GM12878 (cell line): Measurements from ENCODE around the gene INO80. TPM values are rescaled to one million over a fixed set of nuclear protein-coding genes. Genes with fewer than 3 reads are reported as not detected.
"Not testable (repeated sequence)": the region's sequence is repeated elsewhere in the genome, so short reads cannot be mapped to it uniquely, and the experiment has no call there.

Source experiments
- ATAC-seq: fragments of 200-7000 bp; cut with Tn5 transposase; 3 replicates; pipeline ENCODE4 v1.9.1; 2020; ENCODE audit warnings: mild to moderate bottlenecking, moderate library complexity
- BruUV-seq: library from RNA; stranded (reverse); fragments of 400-500 nt; replicated peaks from 2 replicates; lab custom pipeline; 2021; lab: Mats Ljungman, UMichigan
- CTCF ChIA-PET: fragments of 300-600 bp; sonication (Branson Sonifier 250); formaldehyde crosslinking; extraction: SDS; loops from one replicate; lab custom pipeline; 2021; ENCODE audit warnings: inconsistent platforms; lab: Yijun Ruan, JAX
- POLR2A ChIA-PET: fragments of 350-600 bp; formaldehyde crosslinking; extraction: SDS; loops from one replicate; lab custom pipeline; 2021; ENCODE audit warnings: inconsistent platforms; lab: Charles Lee
- RAD21 ChIA-PET: fragments of 300-600 bp; sonication (Branson Sonifier 250); formaldehyde crosslinking; loops from one replicate; lab custom pipeline; 2023; ENCODE audit warnings: antibody characterized with exemption; ENCODE audit not compliant: unreplicated experiment; lab: Charles Lee
- SMC1A ChIA-PET: fragments of 300-600 bp; sonication (Branson Sonifier 250); formaldehyde crosslinking; loops from one replicate; lab custom pipeline; 2023; ENCODE audit not compliant: unreplicated experiment, uncharacterized antibody; lab: Charles Lee
- DNase-seq: peaks from one replicate; pipeline ENCODE4 v3.0.0-alpha.2; 2011; ENCODE audit warnings: low read depth, low spot score
- FAIRE-seq: peaks from 3 replicates; lab custom pipeline; 2011; peaks lifted over from hg19 to GRCh38; lab: Jason Lieb, UNC
- H2AFZ ChIP-seq: 2 replicates; pipeline ENCODE4 v1.6.0; 2011; ENCODE audit warnings: low read depth, low read length, control low read depth; ENCODE audit not compliant: control insufficient read depth
- H3K27ac ChIP-seq: 2 replicates; pipeline ENCODE4 v1.5.1; 2011; ENCODE audit warnings: control low read depth; ENCODE audit not compliant: control insufficient read depth, insufficient read depth
- H3K27me3 ChIP-seq, 2 experiments: replicated peaks in 1 of 2; 2 replicates each; pipeline versions ENCODE4 v1.6.0 to v1.6.1; 2011; ENCODE audit warnings: low read length in 1 of 2; ENCODE audit not compliant: control insufficient read depth in 2 of 2, insufficient read depth in 2 of 2
- H3K36me3 ChIP-seq, 2 experiments: 2 replicates each; pipeline ENCODE4 v1.5.1; 2011; ENCODE audit warnings: low read length in 1 of 2; ENCODE audit not compliant: control insufficient read depth in 2 of 2, insufficient read depth in 2 of 2
- H3K4me1 ChIP-seq: 2 replicates; pipeline ENCODE4 v1.6.1; 2011; ENCODE audit warnings: mild to moderate bottlenecking, low read length, moderate library complexity, mixed read lengths; ENCODE audit not compliant: control insufficient read depth, insufficient read depth
- H3K4me2 ChIP-seq: 2 replicates; pipeline ENCODE4 v1.6.0; 2011; ENCODE audit warnings: control low read depth; ENCODE audit not compliant: control insufficient read depth, insufficient read depth
- H3K4me3 ChIP-seq: fragments of 200-600 bp; sonication (generic); 2 replicates; pipeline ENCODE4 v1.5.1; 2016
- H3K79me2 ChIP-seq: 2 replicates; pipeline ENCODE4 v1.6.0; 2011; ENCODE audit warnings: low read length; ENCODE audit not compliant: control insufficient read depth, insufficient read depth
- H3K9ac ChIP-seq: 2 replicates; pipeline ENCODE4 v1.8.0; 2011; ENCODE audit warnings: low read length, control low read depth, mixed read lengths; ENCODE audit not compliant: control insufficient read depth, insufficient read depth
- H3K9me3 ChIP-seq: replicated peaks from 3 replicates; pipeline ENCODE4 v1.5.1; 2011; ENCODE audit warnings: mild to moderate bottlenecking, low read length; ENCODE audit not compliant: control insufficient read depth, insufficient read depth
- H4K20me1 ChIP-seq: 2 replicates; pipeline ENCODE4 v1.6.0; 2011; ENCODE audit not compliant: control insufficient read depth, insufficient read depth
- BHLHE40 ChIP-seq, 2 experiments: fragments of 450-650 bp in 1 of 2; IDR thresholded peaks; 2 replicates each; pipeline ENCODE4 v1.6.1; 2011 to 2017; ENCODE audit warnings: low read depth in 2 of 2, borderline replicate concordance in 1 of 2, improper control_type of control experiment in 1 of 2, low read length in 1 of 2, mild to moderate bottlenecking in 1 of 2
- CBX3 ChIP-seq: fragments of 200-600 bp; sonication (generic); IDR thresholded peaks from 2 replicates; pipeline ENCODE4 v1.6.1; 2016; ENCODE audit warnings: low read depth, borderline replicate concordance
- CBX5 ChIP-seq: sonication (generic); IDR thresholded peaks from 2 replicates; pipeline ENCODE4 v1.6.1; 2016; ENCODE audit warnings: low read depth, moderate library complexity, mild to moderate bottlenecking, inconsistent platforms
- CEBPB ChIP-seq, 2 experiments: fragments of 150-350 bp in 1 of 2; IDR thresholded peaks; 2 replicates each; pipeline ENCODE4 v1.6.1; 2012 to 2014; ENCODE audit warnings: low read depth in 2 of 2, low read length in 2 of 2, borderline replicate concordance in 1 of 2, inconsistent platforms in 1 of 2
- CHD2 ChIP-seq: IDR thresholded peaks from 2 replicates; pipeline ENCODE4 v1.6.1; 2011; ENCODE audit warnings: low read depth, low read length, improper control_type of control experiment, borderline replicate concordance
- GATAD2B ChIP-seq: fragments of 450-650 bp; conservative IDR thresholded peaks from 2 replicates; pipeline ENCODE4 v1.6.1; 2017; ENCODE audit warnings: low read depth, mild to moderate bottlenecking, moderate library complexity
- IRF4 ChIP-seq: IDR thresholded peaks from 2 replicates; pipeline ENCODE4 v1.6.1; 2011; ENCODE audit warnings: low read depth, low read length
- JUND ChIP-seq: IDR thresholded peaks from 2 replicates; pipeline ENCODE4 v1.6.1; 2012; ENCODE audit warnings: low read depth, mild to moderate bottlenecking, low read length, improper control_type of control experiment, moderate library complexity
- MEF2A ChIP-seq: IDR thresholded peaks from 2 replicates; pipeline ENCODE4 v1.6.1; 2011; ENCODE audit warnings: low read depth, mild to moderate bottlenecking, low read length, moderate library complexity; ENCODE audit not compliant: insufficient read depth
- MYC ChIP-seq: IDR thresholded peaks from 2 replicates; pipeline ENCODE4 v1.6.1; 2011; ENCODE audit warnings: mild to moderate bottlenecking, low read length, moderate library complexity, inconsistent platforms; ENCODE audit not compliant: insufficient read depth, insufficient replicate concordance, insufficient read length, severe bottlenecking
- NR2C2 ChIP-seq: IDR thresholded peaks from 2 replicates; pipeline ENCODE4 v1.6.1; 2011; ENCODE audit warnings: borderline replicate concordance, low read depth; ENCODE audit not compliant: control insufficient read depth, insufficient read length
- RBBP5 ChIP-seq: fragments of 200-600 bp; sonication (generic); conservative IDR thresholded peaks from 2 replicates; pipeline ENCODE4 v1.6.1; 2016
- SMC3 ChIP-seq: IDR thresholded peaks from 2 replicates; pipeline ENCODE4 v1.6.1; 2011; ENCODE audit warnings: low read length, improper control_type of control experiment, borderline replicate concordance
- SUZ12 ChIP-seq: fragments of 200-600 bp; sonication (generic); IDR thresholded peaks from one replicate; pipeline ENCODE4 v1.6.1; 2018; ENCODE audit warnings: antibody characterized with exemption, mild to moderate bottlenecking; ENCODE audit not compliant: unreplicated experiment
- ZBED1 ChIP-seq: IDR thresholded peaks from 2 replicates; pipeline ENCODE4 v1.6.1; 2016; ENCODE audit warnings: borderline replicate concordance
- WGBS: methylation state at CpG from one replicate; pipeline ENCODE4 v1.1.6; 2016; ENCODE audit warnings: low lambda C conversion rate; ENCODE audit not compliant: insufficient replicate concordance, insufficient coverage; ENCODE audit errors: missing lambda C conversion rate; 5-methylcytosine and 5-hydroxymethylcytosine counted together
- in situ Hi-C: fragments of 300-500 bp; cut with MboI; formaldehyde crosslinking; loops from 9 replicates; pipeline ENCODE4 v1.14.3; 2018; ENCODE audit warnings: mixed read lengths
- intact Hi-C: fragments of 100-400 bp; cut with micrococcal nuclease; formaldehyde crosslinking; loops from one replicate; pipeline ENCODE4 v1.14.2; 2022; ENCODE audit not compliant: unreplicated experiment
- polyA plus RNA-seq, 11 experiments: library from polyadenylated mRNA; depleted of rRNA in 4 of 11; unstranded in 6 of 11; stranded (reverse) in 5 of 11; fragments of >200 nt; fragmentation: Nextera tagmentation in 4 of 11; fragmentation: Illumina TruSeq in 1 of 11; extraction: Ambion mirVana in 4 of 11; extraction: Trizol in 1 of 11; gene quantifications; 1 replicate in 1 of 11; 2 replicates in 10 of 11; pipeline versions ENCODE4 v1.2.1 to v1.2.3, GENCODE V29; 2011 to 2016; ENCODE audit warnings: inconsistent platforms in 2 of 11, missing spikeins in 2 of 11, low read depth in 1 of 11
- total RNA-seq, 4 experiments: library from RNA; depleted of rRNA in 3 of 4; stranded (reverse); fragments of >200 nt in 3 of 4; fragmentation: Illumina TruSeq in 1 of 4; extraction: Trizol in 1 of 4; gene quantifications; 2 replicates each; pipeline versions ENCODE4 v1.2.1 to v1.2.3, GENCODE V29; 2013 to 2021
- TF ChIP-seq, protein P1 (sequence below): IDR thresholded peaks from 2 replicates; pipeline ENCODE4 v1.6.1; 2011; ENCODE audit warnings: borderline replicate concordance, low read depth, mild to moderate bottlenecking, moderate library complexity, mixed read lengths, low read length; ENCODE audit not compliant: insufficient read depth; ENCODE audit errors: extremely low read length
- TF ChIP-seq, protein P2 (sequence below): IDR thresholded peaks from 2 replicates; pipeline ENCODE4 v1.6.1; 2011; ENCODE audit warnings: low read depth, low read length, improper control_type of control experiment, borderline replicate concordance

Gene INO80
- total and polyA plus RNA-seq, 10 of the 15 experiments (the other 5 are each of a cell fraction or from before 2014, with no cell fraction given), result 4.5 to 25.0 (median 14.2) TPM

DNA sequence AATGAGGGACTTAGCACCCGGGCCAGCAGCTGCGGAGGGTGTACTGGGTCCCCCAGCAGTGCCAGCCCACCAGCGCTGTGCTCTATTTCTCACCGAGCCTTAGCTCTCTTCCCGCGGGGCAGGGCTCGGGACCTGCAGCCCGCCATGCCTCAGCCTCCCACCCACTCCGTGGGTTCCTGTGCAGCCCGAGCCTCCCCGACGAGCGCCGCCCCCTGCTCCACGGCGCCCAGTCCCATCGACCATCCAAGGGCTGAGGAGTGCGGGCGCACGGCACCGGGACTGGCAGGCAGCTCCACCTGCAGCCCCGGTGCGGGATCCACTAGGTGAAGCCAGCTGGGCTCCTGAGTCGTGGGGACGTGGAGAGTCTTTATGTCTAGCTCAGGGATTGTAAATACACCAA is 154.3 kb downstream of the INO80 start:
- not testable (repeated sequence) for BruUV-seq

DNA sequence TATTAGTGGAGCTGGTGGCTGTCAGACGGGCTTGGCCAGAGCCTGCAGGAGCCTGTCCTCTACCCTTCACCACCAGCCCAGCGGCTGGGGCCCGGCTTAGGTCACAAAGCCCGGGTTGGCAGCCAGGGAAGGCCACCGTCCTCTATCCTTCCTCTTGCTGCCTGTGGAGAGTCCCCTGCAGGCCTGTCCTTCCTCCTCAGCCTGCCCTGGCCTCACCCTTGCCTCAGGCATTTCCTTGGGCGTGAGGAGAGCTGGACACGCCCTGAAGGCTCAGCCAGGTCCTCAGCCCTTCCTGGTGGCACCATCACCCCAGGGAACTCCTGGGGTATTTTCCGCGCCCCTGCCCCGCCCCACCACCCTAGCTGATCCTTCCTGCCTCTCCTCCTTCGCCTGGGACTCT is 155.2 kb downstream of the INO80 start:
- ChIA-PET SMC1A (no interaction called here), RAD21 (no interaction called here), POLR2A (no interaction called here), CTCF (interaction anchor here (0.5 kb wide), 1 partner anchor 357 kb away, joined by 3 read pairs; no protein-coding TSS in a partner anchor)
- H3K9me3 ChIP-seq, result no peaks in the 10 kb centered on the region
- no peaks in the 10 kb centered on the region for H3K27me3 ChIP-seq
- H4K20me1 ChIP-seq, result no peaks in the 10 kb centered on the region
- no peaks in the 10 kb centered on the region for H3K79me2 ChIP-seq
- H3K4me1 ChIP-seq, result no peaks in the 10 kb centered on the region
- FAIRE-seq, result no peak
- H3K4me2 ChIP-seq, result no peak overlapping the region
- no peaks in the 10 kb centered on the region for H3K36me3 ChIP-seq
- DNase-seq, result no peak
- no peak overlapping the region for H2AFZ ChIP-seq
- ATAC-seq, result no peak
- 43% methylated on average over 11 of the region's 11 CpGs for WGBS
- no peak overlapping the region for H3K4me3 ChIP-seq
- intact Hi-C loops (no loop called here), in situ Hi-C loops (no loop called here)
- no TSS peak for BruUV-seq
- no peak overlapping the region for H3K9ac ChIP-seq
- no peak overlapping the region for H3K27ac ChIP-seq
- TF ChIP-seq, protein P1, sequence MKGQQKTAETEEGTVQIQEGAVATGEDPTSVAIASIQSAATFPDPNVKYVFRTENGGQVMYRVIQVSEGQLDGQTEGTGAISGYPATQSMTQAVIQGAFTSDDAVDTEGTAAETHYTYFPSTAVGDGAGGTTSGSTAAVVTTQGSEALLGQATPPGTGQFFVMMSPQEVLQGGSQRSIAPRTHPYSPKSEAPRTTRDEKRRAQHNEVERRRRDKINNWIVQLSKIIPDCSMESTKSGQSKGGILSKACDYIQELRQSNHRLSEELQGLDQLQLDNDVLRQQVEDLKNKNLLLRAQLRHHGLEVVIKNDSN, result no peak
- TF ChIP-seq NR2C2, result no peak
- TF ChIP-seq CBX5, result no peak
- TF ChIP-seq, protein P2, sequence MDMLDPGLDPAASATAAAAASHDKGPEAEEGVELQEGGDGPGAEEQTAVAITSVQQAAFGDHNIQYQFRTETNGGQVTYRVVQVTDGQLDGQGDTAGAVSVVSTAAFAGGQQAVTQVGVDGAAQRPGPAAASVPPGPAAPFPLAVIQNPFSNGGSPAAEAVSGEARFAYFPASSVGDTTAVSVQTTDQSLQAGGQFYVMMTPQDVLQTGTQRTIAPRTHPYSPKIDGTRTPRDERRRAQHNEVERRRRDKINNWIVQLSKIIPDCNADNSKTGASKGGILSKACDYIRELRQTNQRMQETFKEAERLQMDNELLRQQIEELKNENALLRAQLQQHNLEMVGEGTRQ, result no peak
- TF ChIP-seq CHD2, result no peak
- no peak for TF ChIP-seq CBX3
- no peak for TF ChIP-seq BHLHE40 (IDR thresholded peaks at IDR 0.05; ENCODE audit: borderline replicate concordance in 1 of 2, low read depth in 2 of 2, low read length in 1 of 2)
- TF ChIP-seq SMC3, result no peak
- TF ChIP-seq RBBP5, result no peak
- no peak for TF ChIP-seq CEBPB (IDR thresholded peaks at IDR 0.05; ENCODE audit: borderline replicate concordance in 1 of 2, low read depth in 2 of 2, low read length in 2 of 2)
- TF ChIP-seq JUND, result no peak
- TF ChIP-seq SUZ12, result no peak
- no peak for TF ChIP-seq MYC
- no peak for TF ChIP-seq IRF4
- no peak for TF ChIP-seq GATAD2B
- TF ChIP-seq ZBED1, result no peak
- TF ChIP-seq MEF2A, result no peak

More for the DNA sequence above, 154.3 kb downstream of the INO80 start:
- POLR2A ChIA-PET, ATAC-seq, H3K9me3 ChIP-seq, SMC1A ChIA-PET, H3K36me3 ChIP-seq, H3K4me1 ChIP-seq, H2AFZ ChIP-seq, H3K4me2 ChIP-seq, H3K79me2 ChIP-seq, H3K4me3 ChIP-seq, H3K9ac ChIP-seq, H4K20me1 ChIP-seq, FAIRE-seq, in situ Hi-C loops, DNase-seq, intact Hi-C loops, RAD21 ChIA-PET, H3K27ac ChIP-seq, H3K27me3 ChIP-seq: not testable (repeated sequence)
- WGBS, result 79% methylated on average over 15 of the region's 25 CpGs
- CTCF ChIA-PET, result interaction anchor here (1.1 to 2.6 kb wide), 3 partner anchors 20 to 88 kb away, joined by 3 to 10 read pairs (median 5); partner anchors contain the start of gene RHOV
